Stimulated activated CD4-positive, alpha-beta T cell treated with anti-CD3 and anti-CD28 coated beads, TNF-alpha, amount 100 ng/mL, for 4 hours (primary cell): ENCODE data around the gene TUT7.
A peak's percentile ranks its signal among the peaks of the same experiment; 100 is the strongest.
"Not testable (repeated sequence)": the region's sequence is repeated elsewhere in the genome, so short reads cannot be mapped to it uniquely, and the experiment has no call there.

Source experiments
- DNase-seq, 3 experiments: peaks; one replicate each; pipeline ENCODE4 v3.0.0-alpha.2; 2020; ENCODE audit warnings: low read depth in 3 of 3

The TUT7 gene

DNA sequence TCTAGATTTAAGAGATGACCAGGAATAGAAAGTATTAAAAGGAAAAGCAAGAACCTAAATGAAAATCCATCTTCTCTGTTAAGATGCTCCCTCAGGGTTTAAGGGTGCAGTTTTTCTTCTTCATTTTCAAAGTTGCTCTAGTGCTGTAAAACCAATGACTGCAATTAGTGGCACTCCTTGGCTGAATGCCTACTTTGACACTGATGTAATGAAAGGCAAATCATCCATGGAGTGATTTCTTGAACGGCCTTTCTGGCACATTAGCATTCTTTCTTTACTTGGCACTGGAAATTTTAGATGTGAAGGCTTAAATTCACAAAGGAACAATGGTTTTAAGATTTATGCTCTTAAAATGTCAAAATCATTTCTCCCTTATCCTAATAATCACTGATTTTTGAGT lies 52.5 kb downstream of the TUT7 start:
- DNase-seq, result no peak

DNA sequence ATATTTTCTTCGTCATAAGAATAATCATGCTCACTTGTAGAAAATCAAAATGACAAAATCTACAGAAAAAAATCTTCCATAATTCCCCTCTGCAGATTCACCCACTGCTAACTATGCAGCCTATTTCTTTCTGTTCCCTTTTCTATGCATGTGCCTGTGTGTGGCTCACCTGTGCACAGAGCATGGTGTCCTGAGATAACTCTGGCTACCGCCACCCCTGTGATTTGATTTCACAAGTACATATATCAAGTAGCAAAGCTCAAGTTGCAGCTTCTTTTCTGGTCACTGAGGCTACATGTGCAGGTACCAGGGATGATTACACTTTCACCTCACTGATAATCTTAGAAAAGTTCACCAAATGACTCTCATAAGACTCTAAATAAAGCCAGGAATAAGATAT lies 53.5 kb downstream of the TUT7 start:
- DNase-seq, result no peak

DNA sequence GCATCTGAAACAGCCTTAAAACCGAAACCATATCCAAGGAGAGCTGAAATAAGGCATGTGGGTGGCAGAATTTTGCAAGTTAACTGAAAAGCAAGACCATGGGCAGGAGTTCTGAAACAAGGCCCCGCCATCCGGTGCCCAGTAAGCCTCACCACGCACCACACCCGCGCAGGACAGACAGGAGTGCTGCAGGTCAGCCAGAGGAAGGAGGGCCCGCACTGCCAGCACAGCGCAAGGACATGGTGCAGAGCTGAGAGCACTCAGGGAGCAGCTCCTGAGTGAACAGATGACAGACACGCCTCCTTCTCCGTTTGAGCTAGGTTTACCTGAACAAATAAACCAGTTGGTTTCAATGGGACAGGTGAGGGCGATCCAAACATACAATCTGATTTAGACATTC lies 55.3 kb downstream of the TUT7 start:
- DNase-seq, result no peak

DNA sequence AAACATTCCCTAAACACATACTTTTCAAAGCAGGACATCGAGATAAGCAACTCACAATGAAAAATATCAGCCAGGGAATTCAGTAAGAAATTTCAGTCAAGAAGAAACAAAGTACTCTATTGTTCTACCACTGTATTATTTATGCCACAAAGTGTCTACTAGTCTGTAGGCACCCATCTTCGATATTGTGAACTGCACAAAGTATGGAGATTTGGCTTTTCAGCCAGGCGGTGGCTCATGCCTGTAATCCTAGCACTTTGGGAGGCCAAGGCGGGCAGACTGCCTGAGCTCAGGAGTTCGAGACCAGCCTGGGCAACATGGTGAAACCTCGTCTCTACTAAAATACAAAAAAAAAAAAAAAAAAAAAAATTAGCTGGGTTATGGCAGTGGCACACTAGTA lies 63.9 kb downstream of the TUT7 start:
- not testable (repeated sequence) for DNase-seq

DNA sequence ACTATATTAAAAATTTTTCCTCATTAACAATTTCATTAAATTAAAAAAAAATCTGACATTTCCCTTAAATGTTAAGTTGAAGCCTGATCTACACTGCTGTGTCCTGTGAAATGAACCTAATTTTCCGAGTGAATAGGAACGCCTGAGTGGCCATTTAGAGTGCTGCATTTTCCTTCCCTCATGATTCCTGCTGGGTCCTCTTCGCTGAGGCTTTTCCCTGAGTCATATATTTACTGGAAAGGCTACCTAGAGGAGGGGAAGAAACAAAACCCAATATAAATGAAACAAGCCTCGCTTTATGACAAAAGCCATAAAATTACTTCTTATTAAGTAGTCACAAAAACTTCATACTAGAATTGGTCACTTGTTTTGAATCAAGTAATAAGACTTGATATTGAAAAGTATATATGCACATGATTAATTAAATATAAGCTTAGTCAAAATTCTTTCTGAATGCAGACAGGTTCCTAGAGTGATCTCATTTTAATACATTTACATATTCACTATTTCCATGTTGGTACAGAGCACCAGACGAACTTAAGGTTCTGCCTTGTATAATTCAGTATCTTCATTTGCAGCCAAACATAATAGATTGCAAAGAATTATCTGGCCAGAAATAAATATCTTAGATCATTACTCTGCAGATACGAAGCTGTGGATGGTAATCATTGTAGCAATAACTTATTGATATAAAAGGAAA lies 65.6 kb downstream of the TUT7 start:
- no peak for DNase-seq

DNA sequence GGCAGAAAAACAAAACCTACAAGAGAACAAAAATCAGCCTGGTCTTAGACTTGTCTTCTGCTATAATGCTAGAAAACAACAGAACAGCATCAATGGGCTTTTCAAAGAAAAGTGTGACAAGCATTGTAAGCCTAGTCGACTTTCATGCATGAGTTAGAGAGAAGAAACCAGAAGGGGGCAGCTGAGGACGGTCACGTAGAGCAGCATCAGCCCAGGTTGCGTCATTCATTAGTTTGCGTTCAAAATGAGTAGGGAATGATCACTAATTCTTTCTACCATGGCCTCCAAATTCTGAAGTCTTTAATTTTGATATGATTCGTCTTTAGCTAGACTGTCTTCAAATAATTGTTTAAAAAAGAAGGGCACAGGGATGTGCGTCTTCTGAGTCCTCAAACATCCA lies 67.2 kb downstream of the TUT7 start:
- no peak for DNase-seq

DNA sequence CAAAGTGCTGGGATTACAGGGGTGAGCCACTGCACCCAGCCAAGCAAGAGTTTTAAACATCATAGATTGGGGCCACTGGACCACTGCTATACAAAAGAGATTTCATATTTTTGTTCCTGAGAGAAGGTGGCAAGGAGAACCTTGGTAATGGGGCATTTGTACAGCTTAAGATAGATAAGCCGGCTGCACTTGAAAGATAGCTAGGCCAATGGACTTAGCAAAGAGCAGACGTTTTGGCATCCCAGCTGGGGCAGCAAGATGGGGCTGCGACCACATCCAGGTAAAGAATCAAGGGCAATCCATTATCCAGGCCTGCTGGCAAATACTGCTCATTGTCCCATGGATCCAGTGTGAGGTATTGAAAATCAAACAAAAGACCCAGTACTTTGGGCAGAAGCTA lies 67.9 kb downstream of the TUT7 start:
- no peak for DNase-seq

DNA sequence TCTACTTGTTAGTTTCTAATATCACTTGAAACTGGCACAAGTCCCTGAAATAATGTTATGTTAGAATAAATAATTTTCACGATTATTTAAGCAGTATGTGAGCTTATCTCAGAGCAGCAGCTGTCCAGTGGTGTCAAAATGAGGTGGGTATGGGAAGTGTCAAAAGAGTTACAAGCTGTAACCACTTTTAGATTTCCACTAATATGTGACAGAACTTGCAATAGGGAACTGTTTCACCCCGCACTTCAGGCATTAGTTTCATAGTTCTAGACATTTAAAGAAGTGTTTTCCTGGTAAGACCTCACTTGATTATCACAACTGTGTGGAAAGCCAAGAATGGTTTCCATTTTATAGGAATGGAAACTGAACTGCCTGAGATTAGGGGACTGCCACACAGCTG lies 68.9 kb downstream of the TUT7 start:
- no peak for DNase-seq

DNA sequence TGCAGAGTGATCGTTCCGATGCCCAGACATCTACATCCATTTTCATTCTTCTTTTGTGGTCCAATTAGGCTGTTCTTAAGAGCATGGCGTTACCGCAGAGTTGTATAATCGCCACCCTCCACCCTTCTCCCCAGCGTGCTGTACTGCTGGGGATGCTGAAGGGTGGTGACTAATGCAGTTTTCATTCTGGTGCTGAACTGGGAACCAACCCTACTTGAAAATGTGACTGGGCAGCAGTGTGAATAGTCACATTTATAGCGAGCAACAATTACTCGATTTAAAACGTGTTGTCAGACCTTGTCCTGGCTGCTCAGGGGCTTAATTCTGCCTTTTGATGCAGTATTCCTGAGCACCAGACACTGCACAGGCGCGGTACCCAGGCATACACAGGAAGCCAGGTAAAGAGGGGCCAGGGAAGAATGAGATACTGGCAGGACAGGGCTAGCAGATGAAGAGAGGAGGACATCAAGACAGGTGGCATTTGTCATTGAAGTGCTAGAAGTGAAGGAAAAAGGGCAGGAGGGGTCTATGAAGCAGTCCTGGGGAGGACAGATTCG lies 71.2 kb downstream of the TUT7 start:
- DNase-seq, result no peak

DNA sequence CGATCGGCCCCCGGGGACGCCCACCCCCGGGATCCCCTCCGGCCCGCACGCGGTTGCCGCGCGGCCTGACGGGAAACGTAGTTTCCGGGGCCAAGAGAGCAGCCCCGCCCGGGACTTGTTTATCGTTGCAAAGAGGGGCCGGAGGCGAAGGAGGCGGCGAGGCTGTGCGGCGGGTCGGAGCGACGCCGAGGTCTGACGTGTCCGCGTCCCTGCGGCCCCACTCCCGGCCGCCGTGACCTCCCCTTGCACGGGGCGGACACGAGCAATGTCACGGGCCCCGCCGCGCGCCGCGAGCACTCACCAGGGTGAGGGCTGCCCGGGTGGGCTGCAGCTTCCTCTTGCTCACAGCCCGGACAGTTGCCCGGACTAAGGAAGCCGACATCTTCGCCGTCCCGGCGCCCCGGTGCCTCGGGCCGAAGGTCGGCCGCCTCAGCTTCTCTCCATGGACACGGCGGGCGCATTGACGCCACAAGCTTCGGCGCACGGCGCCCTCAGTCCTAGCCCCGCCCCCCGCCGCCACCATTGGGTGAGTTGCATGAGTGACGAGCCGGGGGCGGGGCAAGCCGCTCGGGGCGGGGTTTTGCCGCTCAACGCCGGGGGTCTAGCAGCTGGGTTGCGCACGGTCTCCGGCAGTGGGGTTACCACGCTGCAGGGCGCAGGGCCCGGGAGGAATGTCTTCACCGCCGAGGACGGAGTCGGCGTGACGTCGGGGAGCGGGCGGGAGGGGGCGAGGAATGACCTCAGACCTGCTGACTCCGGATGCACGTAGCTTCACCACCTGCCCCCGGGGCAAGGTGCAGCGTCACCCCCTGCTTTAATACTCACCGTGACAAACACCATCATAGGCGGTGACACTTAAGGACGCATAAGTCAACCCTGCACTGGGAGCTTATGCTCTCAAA lies 71.9 kb downstream of the TUT7 start, which contains the start of gene ISCA1:
Gene ISCA1, minus strand, starts transcription at position 462 of the 902 bp plus-strand sequence. Its CDS starts 80 bp downstream, at position 382.
- DNase-seq, result peak; percentile 93 to 99 (median 95)

DNA sequence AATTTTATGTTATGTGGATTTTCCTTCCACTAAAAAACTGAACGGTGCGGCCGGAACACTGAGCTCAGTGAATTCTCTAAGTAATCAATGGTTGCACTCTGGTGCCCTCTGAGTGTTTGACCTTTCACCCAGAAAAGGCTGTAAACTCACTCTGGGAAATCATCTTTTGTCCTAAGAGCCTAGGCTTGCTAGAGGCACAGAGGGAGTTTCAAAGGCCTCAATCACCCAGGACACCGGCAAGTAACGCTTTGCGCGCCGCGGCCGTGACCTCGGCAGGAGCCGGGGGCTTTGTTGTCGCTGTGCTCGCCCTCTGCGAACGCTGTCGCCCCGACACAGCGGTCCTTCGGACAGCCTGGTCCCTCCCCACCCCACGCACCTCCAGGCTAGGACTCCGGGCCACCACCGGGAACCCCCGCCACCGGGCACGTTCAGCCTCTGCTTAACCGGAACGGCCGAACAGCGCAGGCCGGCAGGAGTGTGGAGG lies 72.6 kb downstream of the TUT7 start:
- DNase-seq, result no peak

DNA sequence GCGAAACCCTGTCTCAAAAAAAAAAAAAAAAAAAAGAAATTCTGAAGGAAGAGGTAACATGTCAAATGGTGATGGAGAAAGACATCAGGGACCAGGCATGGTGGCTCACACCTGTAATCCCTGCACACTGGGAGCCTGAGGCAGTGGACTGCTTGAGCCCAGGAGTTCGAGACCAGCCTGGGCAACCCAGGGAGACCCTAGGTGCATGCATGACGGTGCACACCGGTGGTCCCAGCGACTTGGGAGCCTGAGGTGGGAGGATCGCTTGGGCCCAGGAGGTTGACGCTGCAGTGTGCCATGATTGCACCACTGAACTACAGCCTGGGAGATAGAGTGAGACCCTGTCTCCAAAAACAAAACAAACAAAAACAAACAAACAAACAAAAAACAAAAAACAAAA lies 73.6 kb downstream of the TUT7 start:
- DNase-seq, result no peak

DNA sequence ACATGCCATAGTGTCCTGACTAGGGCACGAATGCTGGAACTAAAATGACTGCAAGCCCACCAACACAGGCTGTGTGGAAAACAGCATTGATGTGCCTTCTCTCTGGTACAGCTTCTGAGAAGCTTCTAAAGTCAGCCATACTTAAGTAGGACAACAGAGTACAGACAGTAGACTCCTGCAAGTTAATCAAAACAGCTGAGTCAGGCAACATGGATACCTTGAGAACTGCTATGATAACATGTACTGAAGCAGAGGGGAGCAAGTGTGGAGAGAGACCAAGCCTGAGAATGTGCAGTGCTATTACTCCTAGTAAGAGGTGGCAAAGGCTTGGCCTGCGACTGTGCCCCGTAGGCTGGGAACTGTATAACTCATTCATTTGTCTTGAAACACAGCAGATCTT lies 74.4 kb downstream of the TUT7 start:
- no peak for DNase-seq

DNA sequence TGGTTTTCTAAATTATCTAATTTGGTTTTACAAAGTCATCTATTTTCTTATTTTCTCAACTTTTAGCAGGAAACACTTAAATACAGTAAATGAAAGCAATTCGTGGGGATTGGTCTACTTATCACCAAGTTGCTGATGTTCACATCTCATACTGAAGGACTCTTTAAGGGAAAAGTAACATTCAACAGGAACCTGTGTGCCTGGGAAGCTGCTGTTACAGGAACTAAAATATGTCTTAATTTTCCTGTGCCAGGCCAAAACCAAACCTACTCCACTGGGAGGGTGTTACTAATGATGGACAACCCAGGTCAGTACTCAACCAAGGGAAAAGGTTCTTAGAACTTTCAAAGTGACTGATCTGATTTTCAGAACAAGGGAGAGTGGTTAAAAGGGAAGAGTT lies 77.1 kb downstream of the TUT7 start:
- no peak for DNase-seq

DNA sequence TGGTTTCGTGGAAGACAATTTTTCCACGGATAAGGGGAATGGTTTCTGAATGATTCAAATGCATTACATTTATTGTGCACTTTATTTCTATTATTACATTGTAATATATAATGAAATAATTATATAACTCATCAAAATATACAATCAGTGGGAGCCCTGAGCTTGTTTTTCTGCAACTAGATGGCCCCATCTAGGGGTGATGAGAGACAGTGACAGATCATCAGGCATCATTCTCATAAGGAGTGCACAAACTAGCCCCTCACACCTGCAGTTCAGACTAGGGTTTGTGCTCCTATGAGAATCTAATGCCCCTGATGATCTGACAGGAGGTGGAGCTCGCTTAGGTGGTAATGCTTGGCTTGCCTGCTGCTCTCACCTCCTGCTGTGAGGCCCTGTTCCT lies 78.2 kb downstream of the TUT7 start:
- DNase-seq, result no peak

DNA sequence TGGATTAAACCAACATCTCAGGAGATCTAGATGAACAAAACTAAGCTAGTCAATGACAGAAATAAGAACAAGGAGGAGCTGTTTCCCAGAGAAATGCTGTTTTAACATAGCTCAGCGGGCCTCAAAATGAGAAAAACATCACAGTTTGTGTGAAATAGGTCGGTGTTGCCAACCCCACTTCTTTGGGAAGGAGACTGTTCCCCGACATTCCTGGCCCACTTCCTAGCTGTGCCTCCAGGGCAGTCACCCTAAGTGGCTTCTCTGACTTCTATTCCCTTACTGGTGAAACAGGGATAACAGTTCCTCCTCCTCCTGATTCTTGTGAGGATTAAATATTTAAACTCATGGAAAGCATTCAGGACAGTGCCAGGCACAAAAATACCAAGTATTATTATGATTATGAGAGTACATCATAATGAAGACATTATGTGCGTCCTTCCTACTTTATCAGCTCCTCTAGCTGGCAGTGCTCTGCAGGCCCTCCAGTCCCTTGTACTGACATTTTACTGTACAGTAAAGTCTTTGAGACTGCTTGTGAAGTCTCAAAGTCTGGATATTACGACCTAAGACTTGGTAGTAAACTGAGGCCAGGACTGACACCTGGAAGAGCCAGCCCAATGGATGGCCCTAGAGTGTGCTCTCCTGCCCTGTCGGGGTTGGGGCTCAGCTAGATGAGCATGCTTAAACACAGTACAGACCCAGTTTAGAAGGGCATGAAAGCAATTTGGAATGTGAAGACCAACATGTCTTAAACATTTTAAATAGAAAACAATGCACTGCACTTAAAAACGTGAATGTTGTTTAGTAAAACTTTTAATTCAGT lies 79.2 kb downstream of the TUT7 start:
- DNase-seq, result no peak

DNA sequence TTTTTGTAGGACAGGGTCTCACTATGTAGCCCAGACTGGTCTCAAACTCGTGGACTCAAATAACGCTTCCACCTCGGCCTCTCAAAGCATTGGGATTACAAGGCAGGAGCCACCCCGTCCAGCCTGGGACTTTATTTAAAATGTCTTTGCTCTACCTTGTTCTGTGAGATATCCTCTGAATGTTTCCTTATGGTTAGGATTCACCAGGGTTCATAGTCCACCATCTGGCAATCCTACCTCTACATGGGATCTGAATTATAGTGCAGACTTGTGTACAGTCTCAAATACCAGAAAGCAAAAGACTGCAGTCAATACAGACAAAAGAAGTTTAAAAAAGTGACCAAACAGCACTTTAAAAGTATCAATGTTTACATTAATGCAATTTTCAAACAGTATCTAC lies 82.0 kb downstream of the TUT7 start:
- DNase-seq, result no peak

DNA sequence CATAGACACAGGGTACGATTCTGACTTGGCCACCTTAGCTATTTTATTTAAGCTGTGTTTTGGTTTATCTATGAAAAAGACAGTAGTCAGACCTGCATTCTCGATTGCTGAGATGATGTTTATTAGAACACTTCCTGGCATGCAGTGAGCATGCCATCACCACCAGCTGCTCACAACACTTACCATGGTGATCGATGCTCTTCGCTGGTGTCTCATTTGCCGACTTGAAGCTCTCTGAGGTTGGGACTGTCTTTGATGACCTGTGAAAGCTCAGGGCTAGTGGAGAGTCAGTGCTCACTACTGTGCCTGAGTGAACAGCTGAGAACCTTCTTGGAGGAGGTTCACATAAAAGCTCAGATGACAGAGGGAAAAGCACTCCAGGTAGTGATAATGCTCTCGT lies 90.3 kb downstream of the TUT7 start:
- no peak for DNase-seq

DNA sequence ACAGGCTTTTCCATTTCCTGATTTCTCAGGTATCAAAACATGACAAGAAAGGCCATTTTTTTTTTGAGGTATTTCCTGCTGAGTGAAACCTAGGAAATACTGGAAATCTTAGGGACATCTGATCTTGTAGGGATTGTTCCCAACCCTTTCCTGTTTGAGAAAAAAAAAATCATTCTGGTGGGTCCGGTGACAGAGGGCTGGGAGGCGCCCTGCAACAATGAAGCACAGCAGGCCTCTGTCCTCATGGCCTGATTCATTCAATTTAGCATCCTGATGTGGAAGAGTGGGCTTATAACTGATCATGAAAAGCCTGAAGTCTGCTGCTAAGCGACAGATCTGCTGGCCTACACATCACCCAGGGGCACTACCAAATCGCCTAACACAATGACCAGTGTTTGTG lies 91.7 kb downstream of the TUT7 start:
- DNase-seq, result no peak

DNA sequence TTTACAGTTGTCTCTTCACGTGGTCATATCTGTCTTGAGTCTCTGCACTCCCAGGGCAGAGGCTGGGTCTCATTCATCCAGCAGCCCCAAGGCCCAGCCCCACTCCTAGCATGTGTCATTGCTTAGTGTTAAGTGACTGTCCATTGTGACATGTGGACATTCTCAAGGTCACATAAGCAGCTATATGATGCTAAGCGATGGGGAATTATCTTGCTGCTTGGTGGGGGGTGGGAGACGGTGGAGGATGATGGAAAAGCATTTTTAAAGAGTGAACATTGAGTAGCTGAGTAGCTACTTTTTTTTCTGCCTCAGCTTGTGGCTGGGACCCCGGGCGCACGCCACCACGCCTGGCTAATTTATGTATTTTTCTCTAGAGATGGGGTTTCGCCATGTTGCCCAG lies 94.7 kb downstream of the TUT7 start, which contains the start of gene C9orf153:
Gene C9orf153, minus strand, starts transcription at position 101 of the 400 bp plus-strand sequence. CDS start 30,054 bp downstream, outside the sequence.
- no peak for DNase-seq

DNA sequence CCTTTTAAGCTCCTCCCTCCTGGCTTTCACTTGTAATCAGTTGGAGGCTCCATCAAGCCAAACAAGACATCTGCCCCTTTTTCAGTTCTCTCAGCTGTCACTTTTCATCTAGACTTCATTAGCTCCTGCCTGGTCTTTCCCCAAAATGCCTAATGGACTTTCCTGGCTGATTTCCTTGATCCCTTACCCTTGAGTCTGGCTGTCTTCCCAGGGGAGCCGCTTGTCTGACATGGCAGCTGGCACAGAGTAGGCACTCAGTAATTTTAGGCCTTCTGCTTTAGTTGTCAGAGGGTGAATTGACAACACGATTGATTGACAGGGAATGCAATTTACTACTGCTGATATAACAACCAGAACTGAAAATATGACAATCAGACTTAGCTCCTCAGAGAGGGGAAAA lies 96.8 kb downstream of the TUT7 start:
- DNase-seq, result no peak

DNA sequence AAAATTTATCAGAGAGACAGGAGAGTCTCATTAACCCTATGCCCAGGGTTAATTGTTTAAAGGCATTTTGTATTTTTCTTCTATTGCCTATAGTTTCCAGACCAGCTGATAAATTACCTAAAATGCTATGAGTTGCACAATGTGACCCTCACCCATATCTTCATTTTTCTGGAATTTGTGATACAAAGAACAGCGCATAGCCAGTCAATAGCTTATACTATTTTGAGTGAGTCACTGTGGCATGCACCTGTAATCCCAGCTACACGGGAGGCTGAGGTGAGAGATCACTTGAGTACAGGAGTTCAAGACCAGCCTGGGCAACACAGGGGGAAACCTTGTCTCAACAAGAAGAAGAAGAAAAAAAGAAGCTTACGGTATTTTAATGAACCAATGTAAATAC lies 97.6 kb downstream of the TUT7 start:
- no peak for DNase-seq
